Amygdala (tissue), 56 donors: ENCODE results near the gene ATP5MG.

Source experiments
- DNase-seq, 56 donors: peaks; one replicate each; lab custom pipeline; 2025; lab: John Stamatoyannopoulos, UW

ATP5MG gene

GRCh38 chr11:118438314-118438931 is 37.0 kb downstream of the ATP5MG start:
- peak in 31 of 56 donors; percentile 11 to 70 (median 41) for DNase-seq

- DNase-seq: no peak
These were observed 38.2 kb downstream of the ATP5MG start for GRCh38 chr11:118439646-118440045.

- peak in 2 of 56 donors; percentile 11 to 16 for DNase-seq
These were observed 40.4 kb downstream of the ATP5MG start for GRCh38 chr11:118441770-118442275.

GRCh38 chr11:118442301-118442700 is 40.9 kb downstream of the ATP5MG start:
- DNase-seq: no peak

- no peak for DNase-seq
These were observed 41.6 kb downstream of the ATP5MG start for GRCh38 chr11:118442908-118443589.

- no peak for DNase-seq
These were observed 42.3 kb downstream of the ATP5MG start for GRCh38 chr11:118443590-118444218.

- DNase-seq: no peak
These were observed 46.0 kb downstream of the ATP5MG start for GRCh38 chr11:118447423-118447822.

GRCh38 chr11:118448294-118448693 is 46.9 kb downstream of the ATP5MG start:
- DNase-seq: no peak

- DNase-seq: no peak
These were observed 48.0 kb downstream of the ATP5MG start for GRCh38 chr11:118449316-118449918.

GRCh38 chr11:118450451-118450850 is 49.0 kb downstream of the ATP5MG start:
- DNase-seq: no peak
